ENCODE results near the gene LPCAT1. TPM values are rescaled to one million over a fixed set of nuclear protein-coding genes. Genes with fewer than 3 reads are reported as not detected.
"Not testable (repeated sequence)": the region's sequence is repeated elsewhere in the genome, so short reads cannot be mapped to it uniquely, and the experiment has no call there.

Gene LPCAT1
- total RNA-seq, 1 donor: 41.3 TPM

DNA sequence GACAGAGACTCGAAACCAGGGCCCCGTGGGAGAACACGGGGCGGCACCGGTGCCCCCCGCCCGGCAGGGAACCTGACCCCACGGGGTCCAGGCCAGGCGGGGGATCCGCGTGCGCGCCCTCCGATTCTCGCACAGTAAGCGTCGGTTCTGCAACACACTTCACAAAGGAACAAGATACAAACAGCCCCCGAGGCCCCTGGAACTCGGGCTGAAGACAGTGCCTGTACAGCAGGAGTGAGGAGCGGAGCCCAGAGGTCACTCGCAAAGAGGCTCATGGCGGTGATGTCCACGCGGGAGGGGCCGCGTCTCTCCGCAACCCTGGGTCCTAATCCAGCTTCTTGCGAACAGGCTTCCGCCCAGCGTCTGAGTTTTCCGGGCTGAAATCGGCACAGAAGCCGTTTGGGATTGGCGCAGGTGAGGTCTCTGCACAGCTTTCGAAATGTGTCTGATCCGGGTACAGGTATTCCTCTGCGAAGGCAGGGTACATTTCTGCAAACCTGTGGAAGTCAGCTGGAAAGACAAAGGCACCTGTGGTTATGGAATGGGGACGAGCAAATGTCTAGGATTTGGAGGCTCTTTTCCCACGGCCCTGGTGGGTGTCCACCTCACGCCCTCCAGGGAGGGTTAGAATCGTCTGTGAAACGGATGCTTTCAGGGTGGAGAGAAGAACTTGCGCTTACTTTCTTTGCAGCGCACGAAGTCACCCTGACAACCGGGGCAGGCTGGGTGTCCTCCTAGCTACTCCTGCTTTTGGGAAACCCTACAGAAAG is 60.2 kb downstream of the LPCAT1 start:
- no peak for DNase-seq (ENCODE audit: low read depth)
- no peak overlapping the region for H3K4me3 ChIP-seq (ENCODE audit: low read depth, low read length)
- TF ChIP-seq, protein P1, sequence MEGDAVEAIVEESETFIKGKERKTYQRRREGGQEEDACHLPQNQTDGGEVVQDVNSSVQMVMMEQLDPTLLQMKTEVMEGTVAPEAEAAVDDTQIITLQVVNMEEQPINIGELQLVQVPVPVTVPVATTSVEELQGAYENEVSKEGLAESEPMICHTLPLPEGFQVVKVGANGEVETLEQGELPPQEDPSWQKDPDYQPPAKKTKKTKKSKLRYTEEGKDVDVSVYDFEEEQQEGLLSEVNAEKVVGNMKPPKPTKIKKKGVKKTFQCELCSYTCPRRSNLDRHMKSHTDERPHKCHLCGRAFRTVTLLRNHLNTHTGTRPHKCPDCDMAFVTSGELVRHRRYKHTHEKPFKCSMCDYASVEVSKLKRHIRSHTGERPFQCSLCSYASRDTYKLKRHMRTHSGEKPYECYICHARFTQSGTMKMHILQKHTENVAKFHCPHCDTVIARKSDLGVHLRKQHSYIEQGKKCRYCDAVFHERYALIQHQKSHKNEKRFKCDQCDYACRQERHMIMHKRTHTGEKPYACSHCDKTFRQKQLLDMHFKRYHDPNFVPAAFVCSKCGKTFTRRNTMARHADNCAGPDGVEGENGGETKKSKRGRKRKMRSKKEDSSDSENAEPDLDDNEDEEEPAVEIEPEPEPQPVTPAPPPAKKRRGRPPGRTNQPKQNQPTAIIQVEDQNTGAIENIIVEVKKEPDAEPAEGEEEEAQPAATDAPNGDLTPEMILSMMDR (IDR thresholded peaks at IDR 0.05; ENCODE audit: insufficient read depth, low read length): no peak

DNA sequence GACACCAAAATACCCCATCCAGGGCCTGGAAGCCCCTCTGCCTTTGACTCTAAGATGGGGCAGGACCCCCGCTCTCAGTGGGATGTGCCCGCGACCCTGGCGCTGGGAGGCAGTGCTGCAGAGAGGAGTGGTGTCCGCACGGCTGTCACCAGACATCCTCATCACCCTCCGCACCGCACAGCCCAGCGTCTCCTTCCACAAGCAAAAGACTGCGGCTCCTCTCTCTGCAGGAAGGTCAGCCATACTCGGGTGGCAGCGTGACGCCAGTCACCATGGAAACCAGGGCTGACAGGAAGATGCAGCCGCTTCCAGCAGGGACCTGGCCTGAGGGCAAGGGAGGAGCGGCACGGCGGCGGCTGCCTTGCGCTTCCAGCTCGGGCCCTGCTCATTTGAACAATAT is 61.4 kb downstream of the LPCAT1 start:
- H3K4me3 ChIP-seq (ENCODE audit: low read depth, low read length): no peak overlapping the region
- no peak for DNase-seq (ENCODE audit: low read depth)
- TF ChIP-seq, protein P1 (IDR thresholded peaks at IDR 0.05; ENCODE audit: insufficient read depth, low read length): no peak

DNA sequence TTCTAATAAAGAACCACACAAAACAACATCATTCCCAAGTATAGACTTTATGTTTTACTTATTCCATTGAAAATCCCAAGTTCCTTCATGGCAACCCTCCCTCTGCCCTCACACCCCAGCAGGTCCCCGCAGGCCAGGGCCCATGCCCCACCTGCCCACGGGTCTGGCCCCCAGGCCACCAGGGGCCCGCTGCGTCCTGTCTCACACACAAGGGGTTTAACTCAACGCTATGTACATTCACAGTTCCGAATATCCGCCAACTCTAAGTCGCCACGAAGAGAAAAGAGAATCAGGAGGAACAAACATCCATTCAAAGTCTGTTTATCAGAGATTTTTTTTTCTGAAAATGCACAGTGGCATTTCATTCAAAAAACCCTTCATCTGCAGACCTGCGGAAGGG is 62.4 kb downstream of the LPCAT1 start:
- TF ChIP-seq, protein P1 (IDR thresholded peaks at IDR 0.05; ENCODE audit: insufficient read depth, low read length): no peak
- H3K4me3 ChIP-seq (ENCODE audit: low read depth, low read length): no peak overlapping the region

DNA sequence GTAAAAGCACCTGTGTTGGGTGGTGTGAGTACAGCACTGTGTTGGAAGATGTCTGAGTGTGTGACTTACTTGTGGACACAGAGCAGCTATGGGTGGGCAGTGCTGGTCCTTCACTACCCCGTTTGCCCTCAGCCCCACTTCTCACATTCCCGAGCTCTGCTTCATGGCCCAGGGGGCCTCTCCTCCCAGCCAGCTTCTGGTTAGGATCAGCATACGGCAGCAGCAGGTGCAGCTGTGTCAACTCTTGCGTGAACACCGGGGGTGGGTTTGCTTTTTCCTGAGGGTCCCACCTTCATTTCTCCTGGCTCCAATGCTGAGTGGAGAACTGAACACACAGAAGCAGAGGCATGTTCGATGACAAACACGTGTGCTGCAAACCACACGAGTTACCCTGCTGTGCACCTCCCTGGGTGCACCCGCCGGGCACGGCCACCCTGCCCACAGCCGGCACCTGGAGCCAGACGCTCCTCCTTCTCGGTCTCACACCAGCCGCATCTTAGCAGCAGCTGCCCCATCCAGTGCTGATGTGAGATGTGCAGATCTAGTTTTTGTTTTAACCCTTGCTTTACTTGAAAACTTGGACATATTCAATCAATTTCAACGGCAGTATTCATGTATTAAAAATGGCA is 63.6 kb downstream of the LPCAT1 start:
- H3K4me3 ChIP-seq (ENCODE audit: low read depth, low read length): no peak overlapping the region
- TF ChIP-seq, protein P1 (IDR thresholded peaks at IDR 0.05; ENCODE audit: insufficient read depth, low read length): no peak
- DNase-seq (ENCODE audit: low read depth): no peak

More for the DNA sequence above, 62.4 kb downstream of the LPCAT1 start:
- no peak for DNase-seq (ENCODE audit: low read depth)

DNA sequence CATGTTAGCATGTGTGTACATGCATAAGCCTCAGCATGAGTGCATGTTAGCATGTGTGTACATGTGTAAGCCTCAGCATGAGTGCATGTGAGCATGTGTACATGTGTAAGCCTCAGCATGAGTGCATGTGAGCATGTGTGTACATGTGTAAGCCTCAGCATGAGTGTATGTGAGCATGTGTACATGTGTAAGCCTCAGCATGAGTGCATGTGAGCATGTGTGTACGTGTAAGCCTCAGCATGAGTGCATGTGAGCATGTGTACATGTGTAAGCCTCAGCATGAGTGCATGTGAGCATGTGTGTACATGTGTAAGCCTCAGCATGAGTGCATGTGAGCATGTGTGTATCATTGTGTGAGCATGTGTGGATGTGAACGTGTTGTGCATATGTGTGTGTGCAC is 64.3 kb downstream of the LPCAT1 start:
- not testable (repeated sequence) for DNase-seq (ENCODE audit: low read depth)

DNA sequence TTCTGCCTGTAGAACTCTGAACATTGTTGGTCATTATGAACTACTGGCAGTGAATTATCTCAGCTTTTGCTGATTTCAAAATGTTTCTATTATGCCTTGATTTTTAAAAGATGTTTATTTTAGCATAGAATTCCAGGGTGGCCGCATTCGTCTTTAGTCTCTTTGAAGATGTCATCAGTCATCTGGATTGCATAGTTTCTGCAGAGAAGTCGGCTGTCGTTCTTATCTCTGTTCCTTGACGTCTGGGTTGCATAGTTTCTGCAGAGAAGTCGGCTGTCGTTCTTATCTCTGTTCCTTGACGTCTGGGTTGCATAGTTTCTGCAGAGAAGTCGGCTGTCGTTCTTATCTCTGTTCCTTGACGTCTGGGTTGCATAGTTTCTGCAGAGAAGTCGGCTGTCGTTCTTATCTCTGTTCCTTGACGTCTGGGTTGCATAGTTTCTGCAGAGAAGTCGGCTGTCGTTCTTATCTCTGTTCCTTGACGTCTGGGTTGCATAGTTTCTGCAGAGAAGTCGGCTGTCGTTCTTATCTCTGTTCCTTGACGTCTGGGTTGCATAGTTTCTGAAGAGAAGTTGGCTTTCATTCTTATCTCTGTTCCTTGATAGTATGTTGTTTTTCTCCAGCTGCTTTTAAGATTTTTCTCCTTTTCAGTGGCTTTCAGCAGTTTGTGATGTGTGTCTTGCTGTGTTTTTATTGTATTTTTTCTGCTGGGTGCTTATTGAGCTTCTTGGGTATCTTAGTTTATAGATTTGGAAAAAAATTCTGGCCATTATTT is 67.5 kb downstream of the LPCAT1 start:
- DNase-seq (ENCODE audit: low read depth): not testable (repeated sequence)

More for the DNA sequence above, 64.3 kb downstream of the LPCAT1 start:
- H3K4me3 ChIP-seq (ENCODE audit: low read depth, low read length): not testable (repeated sequence)

DNA sequence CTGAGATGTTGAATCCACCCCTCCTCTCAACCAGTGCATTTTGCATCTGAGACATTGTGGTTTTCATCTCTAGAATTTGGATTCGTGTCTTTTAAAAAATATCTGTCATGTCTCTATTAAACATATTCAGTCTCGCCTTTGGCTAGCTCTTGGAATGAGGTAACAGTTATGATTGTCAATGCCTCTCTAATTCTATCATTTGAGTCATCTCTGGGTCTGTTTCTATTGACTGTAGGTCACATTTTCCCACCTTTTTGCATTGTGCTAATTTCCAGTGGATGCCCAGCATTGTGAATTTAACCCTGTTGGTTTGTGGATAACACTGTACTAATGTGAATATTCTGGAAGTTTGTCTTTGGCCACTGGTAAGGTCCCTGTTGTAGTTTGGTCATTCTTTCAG is 70.1 kb downstream of the LPCAT1 start:
- no peak for DNase-seq (ENCODE audit: low read depth)
- TF ChIP-seq, protein P1 (IDR thresholded peaks at IDR 0.05; ENCODE audit: insufficient read depth, low read length): no peak

More for the DNA sequence above, 67.5 kb downstream of the LPCAT1 start:
- H3K4me3 ChIP-seq (ENCODE audit: low read depth, low read length): not testable (repeated sequence)

More for the DNA sequence above, 70.1 kb downstream of the LPCAT1 start:
- H3K4me3 ChIP-seq (ENCODE audit: low read depth, low read length): no peak overlapping the region

Measured in fibroblast of the aortic adventitia (primary cell).